WTC11 (cell line): Measurements from ENCODE around the gene FAM3B. TPM values are rescaled to one million over a fixed set of nuclear protein-coding genes. Genes with fewer than 3 reads are reported as not detected.

Experiments
- ATAC-seq: fragments of 200-7000 bp; cut with Tn5 transposase; 2 replicates; pipeline ENCODE4 v1.10.0; 2021; ENCODE audit warnings: mild to moderate bottlenecking, moderate library complexity
- CTCF ChIA-PET: fragments of 300-600 bp; sonication (Branson Sonifier 250); formaldehyde crosslinking; loops from one replicate; lab custom pipeline; 2021; ENCODE audit warnings: antibody characterized with exemption; lab: Charles Lee
- POLR2A ChIA-PET: fragments of 350-600 bp; sonication (Branson Sonifier 250); formaldehyde crosslinking; loops from one replicate; lab custom pipeline; 2021; ENCODE audit warnings: antibody characterized with exemption; lab: Charles Lee
- DNase-seq: peaks from one replicate; pipeline ENCODE4 v3.0.0; 2021; ENCODE audit warnings: low spot score
- H3K27ac Mint-ChIP-seq: 2 replicates; pipeline ENCODE4 v1.8.0; 2021; ENCODE audit warnings: mixed read lengths
- H3K27me3 Mint-ChIP-seq: 2 replicates; pipeline ENCODE4 v1.8.0; 2021; ENCODE audit warnings: low read depth, mild to moderate bottlenecking, moderate library complexity, mixed read lengths
- H3K36me3 Mint-ChIP-seq: 2 replicates; pipeline ENCODE4 v1.8.0; 2021; ENCODE audit warnings: mixed read lengths
- H3K4me1 Mint-ChIP-seq: 2 replicates; pipeline ENCODE4 v1.8.0; 2022; ENCODE audit warnings: mixed read lengths
- H3K4me3 Mint-ChIP-seq: 2 replicates; pipeline ENCODE4 v1.8.0; 2021; ENCODE audit warnings: mild to moderate bottlenecking, moderate library complexity, mixed read lengths
- H3K9me3 Mint-ChIP-seq: 2 replicates; pipeline ENCODE4 v1.8.0; 2021; ENCODE audit warnings: mixed read lengths
- ELF4 ChIP-seq: sonication (generic); formaldehyde crosslinking; IDR thresholded peaks from 2 replicates; pipeline ENCODE4 v1.8.1; 2022; ENCODE audit warnings: low read depth, mild to moderate bottlenecking, moderate library complexity, missing genetic modification reagents
- FOXK1 ChIP-seq: sonication (generic); formaldehyde crosslinking; IDR thresholded peaks from 2 replicates; pipeline ENCODE4 v1.8.0; 2022; ENCODE audit warnings: mild to moderate bottlenecking, moderate library complexity, missing genetic modification reagents
- HMGA2 ChIP-seq: fragments of 250-450 bp; sonication (Bioruptor Pico); IDR thresholded peaks from 2 replicates; pipeline ENCODE4 v1.4.0; 2021; ENCODE audit warnings: mild to moderate bottlenecking, moderate library complexity
- NR1H2 ChIP-seq: sonication (generic); formaldehyde crosslinking; IDR thresholded peaks from 2 replicates; pipeline ENCODE4 v1.9.0; 2021; ENCODE audit warnings: mild to moderate bottlenecking, moderate library complexity, missing genetic modification reagents
- OVOL2 ChIP-seq: fragments of 250-450 bp; sonication (Bioruptor Pico); IDR thresholded peaks from 2 replicates; pipeline ENCODE4 v1.9.0; 2021; ENCODE audit warnings: mild to moderate bottlenecking, borderline replicate concordance
- RELA ChIP-seq: sonication (generic); formaldehyde crosslinking; IDR thresholded peaks from 2 replicates; pipeline ENCODE4 v1.8.1; 2022; ENCODE audit warnings: missing genetic modification reagents, mild to moderate bottlenecking, borderline replicate concordance
- SMAD3 ChIP-seq: sonication (generic); formaldehyde crosslinking; IDR thresholded peaks from 2 replicates; pipeline ENCODE4 v1.8.0; 2022; ENCODE audit warnings: missing genetic modification reagents, mild to moderate bottlenecking, borderline replicate concordance
- SMAD4 ChIP-seq: sonication (generic); formaldehyde crosslinking; IDR thresholded peaks from 2 replicates; pipeline ENCODE4 v1.8.0; 2022; ENCODE audit warnings: mild to moderate bottlenecking, missing genetic modification reagents
- SP1 ChIP-seq: sonication (generic); formaldehyde crosslinking; conservative IDR thresholded peaks from 2 replicates; pipeline ENCODE4 v1.8.1; 2022; ENCODE audit warnings: missing genetic modification reagents
- ZNF219 ChIP-seq: sonication (generic); formaldehyde crosslinking; IDR thresholded peaks from 2 replicates; pipeline ENCODE4 v1.8.0; 2023; ENCODE audit warnings: missing genetic modification reagents, mild to moderate bottlenecking, borderline replicate concordance
- ZNF416 ChIP-seq: fragments of 250-450 bp; sonication (Bioruptor Pico); IDR thresholded peaks from 2 replicates; pipeline ENCODE4 v1.9.0; 2021; ENCODE audit warnings: mild to moderate bottlenecking, inconsistent platforms
- ZNF423 ChIP-seq: fragments of 250-450 bp; sonication (Bioruptor Pico); IDR thresholded peaks from 2 replicates; pipeline ENCODE4 v2.1.2; 2022; ENCODE audit warnings: mild to moderate bottlenecking, moderate library complexity
- total RNA-seq: library from RNA; stranded (reverse); gene quantifications from 3 replicates; pipeline ENCODE4 v1.2.3, GENCODE V29; 2021
- TF ChIP-seq, protein P1 (sequence below): sonication (generic); formaldehyde crosslinking; IDR thresholded peaks from 2 replicates; pipeline ENCODE4 v1.8.1; 2023; ENCODE audit warnings: mild to moderate bottlenecking, moderate library complexity, missing genetic modification reagents
- TF ChIP-seq, protein P2 (sequence below): sonication (generic); formaldehyde crosslinking; IDR thresholded peaks from 2 replicates; pipeline ENCODE4 v1.8.0; 2022; ENCODE audit warnings: missing genetic modification reagents
- TF ChIP-seq, protein P3 (sequence below): sonication (generic); formaldehyde crosslinking; IDR thresholded peaks from 2 replicates; pipeline ENCODE4 v1.8.1; 2023; ENCODE audit warnings: mild to moderate bottlenecking, missing genetic modification reagents, moderate library complexity
- TF ChIP-seq, protein P4 (sequence below): sonication (generic); formaldehyde crosslinking; conservative IDR thresholded peaks from 2 replicates; pipeline ENCODE4 v1.8.1; 2023; ENCODE audit warnings: mild to moderate bottlenecking, low read depth, missing genetic modification reagents, moderate library complexity
- TF ChIP-seq, protein P5 (sequence below): fragments of 250-450 bp; sonication (Bioruptor Pico); IDR thresholded peaks from 2 replicates; pipeline ENCODE4 v1.8.0; 2021; ENCODE audit warnings: mild to moderate bottlenecking
- TF ChIP-seq, protein P6 (sequence below): fragments of 250-450 bp; sonication (Bioruptor Pico); IDR thresholded peaks from 2 replicates; pipeline ENCODE4 v1.9.0; 2021; ENCODE audit warnings: moderate library complexity, mild to moderate bottlenecking, inconsistent platforms, borderline replicate concordance

Gene FAM3B
- total RNA-seq, 1 experiment from 2014 or later: 1.4 TPM

DNA sequence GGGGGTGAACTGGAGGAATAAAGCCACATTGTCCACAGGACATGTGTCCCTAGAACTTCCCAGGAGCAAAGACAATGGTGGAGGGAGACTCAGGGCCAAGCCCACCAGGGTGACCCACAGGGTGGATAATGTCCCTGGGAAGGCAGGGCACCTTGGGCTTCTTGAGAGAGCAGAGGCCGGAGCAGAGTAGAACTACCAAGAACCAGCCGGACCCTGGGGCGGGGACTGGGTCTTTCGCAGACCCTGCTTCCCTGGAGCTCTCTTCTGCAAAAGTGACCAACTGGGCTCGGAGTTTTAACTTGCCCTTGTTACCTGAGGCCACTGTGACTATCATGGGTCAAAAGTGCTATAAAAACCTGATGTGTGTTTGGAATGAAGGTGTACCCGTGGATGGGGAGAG is 875 bp upstream of the FAM3B start (continued):
- TF ChIP-seq SMAD4 (CRISPR knock-in tag): no peak

DNA sequence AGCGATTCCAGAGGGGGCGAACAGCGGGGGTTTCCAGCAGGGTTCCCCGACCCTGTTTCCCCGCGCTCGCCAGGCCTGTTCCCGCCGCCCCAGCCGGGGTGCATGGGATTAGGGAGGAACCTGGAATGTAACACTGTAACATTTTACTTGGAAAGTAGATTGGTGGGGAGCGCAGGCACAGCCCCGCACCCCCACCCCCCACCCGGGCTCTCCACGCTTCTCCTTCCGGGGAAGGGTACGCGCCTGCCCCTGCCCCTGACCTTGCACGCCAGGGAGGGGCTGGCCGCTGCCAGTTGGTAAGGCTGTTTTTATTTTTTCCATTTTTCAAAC is 427 bp downstream of the FAM3B start:
- ChIA-PET POLR2A (interaction anchor here (0.6 to 1.2 kb wide), 2 partner anchors 9 to 34 kb away, joined by 3 read pairs; no protein-coding TSS in a partner anchor), CTCF (interaction anchor here (1.1 to 1.6 kb wide), 3 partner anchors 34 to 146 kb away, joined by 3 to 12 read pairs (median 5); no protein-coding TSS in a partner anchor)
- peaks cover 11% of the 10 kb centered on the region for H3K4me1 Mint-ChIP-seq
- peaks cover 24% of the 10 kb centered on the region for H3K27me3 Mint-ChIP-seq
- peak overlapping the region; percentile 78 for H3K4me3 Mint-ChIP-seq
- H3K9me3 Mint-ChIP-seq: no peaks in the 10 kb centered on the region
- H3K36me3 Mint-ChIP-seq: no peaks in the 10 kb centered on the region
- ATAC-seq (no peak), DNase-seq (no peak)
- TF ChIP-seq, protein P1, sequence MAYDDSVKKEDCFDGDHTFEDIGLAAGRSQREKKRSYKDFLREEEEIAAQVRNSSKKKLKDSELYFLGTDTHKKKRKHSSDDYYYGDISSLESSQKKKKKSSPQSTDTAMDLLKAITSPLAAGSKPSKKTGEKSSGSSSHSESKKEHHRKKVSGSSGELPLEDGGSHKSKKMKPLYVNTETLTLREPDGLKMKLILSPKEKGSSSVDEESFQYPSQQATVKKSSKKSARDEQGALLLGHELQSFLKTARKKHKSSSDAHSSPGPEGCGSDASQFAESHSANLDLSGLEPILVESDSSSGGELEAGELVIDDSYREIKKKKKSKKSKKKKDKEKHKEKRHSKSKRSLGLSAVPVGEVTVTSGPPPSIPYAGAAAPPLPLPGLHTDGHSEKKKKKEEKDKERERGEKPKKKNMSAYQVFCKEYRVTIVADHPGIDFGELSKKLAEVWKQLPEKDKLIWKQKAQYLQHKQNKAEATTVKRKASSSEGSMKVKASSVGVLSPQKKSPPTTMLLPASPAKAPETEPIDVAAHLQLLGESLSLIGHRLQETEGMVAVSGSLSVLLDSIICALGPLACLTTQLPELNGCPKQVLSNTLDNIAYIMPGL: 0 out of 2 replicates have a peak, but pooled peaks have one; percentile 21
- TF ChIP-seq, protein P2, sequence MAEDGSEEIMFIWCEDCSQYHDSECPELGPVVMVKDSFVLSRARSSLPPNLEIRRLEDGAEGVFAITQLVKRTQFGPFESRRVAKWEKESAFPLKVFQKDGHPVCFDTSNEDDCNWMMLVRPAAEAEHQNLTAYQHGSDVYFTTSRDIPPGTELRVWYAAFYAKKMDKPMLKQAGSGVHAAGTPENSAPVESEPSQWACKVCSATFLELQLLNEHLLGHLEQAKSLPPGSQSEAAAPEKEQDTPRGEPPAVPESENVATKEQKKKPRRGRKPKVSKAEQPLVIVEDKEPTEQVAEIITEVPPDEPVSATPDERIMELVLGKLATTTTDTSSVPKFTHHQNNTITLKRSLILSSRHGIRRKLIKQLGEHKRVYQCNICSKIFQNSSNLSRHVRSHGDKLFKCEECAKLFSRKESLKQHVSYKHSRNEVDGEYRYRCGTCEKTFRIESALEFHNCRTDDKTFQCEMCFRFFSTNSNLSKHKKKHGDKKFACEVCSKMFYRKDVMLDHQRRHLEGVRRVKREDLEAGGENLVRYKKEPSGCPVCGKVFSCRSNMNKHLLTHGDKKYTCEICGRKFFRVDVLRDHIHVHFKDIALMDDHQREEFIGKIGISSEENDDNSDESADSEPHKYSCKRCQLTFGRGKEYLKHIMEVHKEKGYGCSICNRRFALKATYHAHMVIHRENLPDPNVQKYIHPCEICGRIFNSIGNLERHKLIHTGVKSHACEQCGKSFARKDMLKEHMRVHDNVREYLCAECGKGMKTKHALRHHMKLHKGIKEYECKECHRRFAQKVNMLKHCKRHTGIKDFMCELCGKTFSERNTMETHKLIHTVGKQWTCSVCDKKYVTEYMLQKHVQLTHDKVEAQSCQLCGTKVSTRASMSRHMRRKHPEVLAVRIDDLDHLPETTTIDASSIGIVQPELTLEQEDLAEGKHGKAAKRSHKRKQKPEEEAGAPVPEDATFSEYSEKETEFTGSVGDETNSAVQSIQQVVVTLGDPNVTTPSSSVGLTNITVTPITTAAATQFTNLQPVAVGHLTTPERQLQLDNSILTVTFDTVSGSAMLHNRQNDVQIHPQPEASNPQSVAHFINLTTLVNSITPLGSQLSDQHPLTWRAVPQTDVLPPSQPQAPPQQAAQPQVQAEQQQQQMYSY (CRISPR knock-in tag): no peak
- no peak overlapping the region for H3K27ac Mint-ChIP-seq

DNA sequence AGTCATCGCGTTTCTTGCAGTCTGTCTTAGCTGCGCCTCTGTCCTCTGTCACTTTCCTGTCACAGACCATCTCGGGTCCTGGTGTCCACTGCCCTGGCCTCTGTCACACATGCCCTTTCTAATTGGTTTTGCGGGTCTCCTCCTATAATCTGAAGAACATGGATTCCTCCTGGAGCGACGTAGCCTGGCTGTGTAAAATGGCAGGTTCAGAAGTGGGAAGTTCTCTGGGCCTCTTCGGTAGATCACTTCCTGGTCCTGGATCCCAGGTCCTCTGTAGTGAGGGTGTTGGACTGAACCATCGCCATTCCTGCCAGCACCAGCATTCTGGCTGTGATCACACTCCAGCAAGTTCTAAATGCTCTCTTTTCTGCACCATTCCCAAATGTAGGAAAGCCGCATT is 857 bp downstream of the FAM3B start:
- H3K27ac Mint-ChIP-seq: peak overlapping the region; percentile 30
- H3K36me3 Mint-ChIP-seq: no peaks in the 10 kb centered on the region
- no peak for ATAC-seq
- ChIA-PET CTCF (no interaction called here), POLR2A (interaction anchor here (0.6 to 1.2 kb wide), 2 partner anchors 9 to 34 kb away, joined by 3 read pairs; no protein-coding TSS in a partner anchor)
- DNase-seq: no peak
- peaks cover 24% of the 10 kb centered on the region for H3K27me3 Mint-ChIP-seq
- H3K4me3 Mint-ChIP-seq: peak overlapping the region; percentile 78
- peaks cover 14% of the 10 kb centered on the region for H3K4me1 Mint-ChIP-seq
- no peaks in the 10 kb centered on the region for H3K9me3 Mint-ChIP-seq
- TF ChIP-seq, protein P3, sequence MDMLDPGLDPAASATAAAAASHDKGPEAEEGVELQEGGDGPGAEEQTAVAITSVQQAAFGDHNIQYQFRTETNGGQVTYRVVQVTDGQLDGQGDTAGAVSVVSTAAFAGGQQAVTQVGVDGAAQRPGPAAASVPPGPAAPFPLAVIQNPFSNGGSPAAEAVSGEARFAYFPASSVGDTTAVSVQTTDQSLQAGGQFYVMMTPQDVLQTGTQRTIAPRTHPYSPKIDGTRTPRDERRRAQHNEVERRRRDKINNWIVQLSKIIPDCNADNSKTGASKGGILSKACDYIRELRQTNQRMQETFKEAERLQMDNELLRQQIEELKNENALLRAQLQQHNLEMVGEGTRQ (CRISPR knock-in tag): no peak
- TF ChIP-seq SMAD4 (CRISPR knock-in tag): no peak
- no peak for TF ChIP-seq ZNF423 (CRISPR knock-in tag)
- TF ChIP-seq, protein P4, sequence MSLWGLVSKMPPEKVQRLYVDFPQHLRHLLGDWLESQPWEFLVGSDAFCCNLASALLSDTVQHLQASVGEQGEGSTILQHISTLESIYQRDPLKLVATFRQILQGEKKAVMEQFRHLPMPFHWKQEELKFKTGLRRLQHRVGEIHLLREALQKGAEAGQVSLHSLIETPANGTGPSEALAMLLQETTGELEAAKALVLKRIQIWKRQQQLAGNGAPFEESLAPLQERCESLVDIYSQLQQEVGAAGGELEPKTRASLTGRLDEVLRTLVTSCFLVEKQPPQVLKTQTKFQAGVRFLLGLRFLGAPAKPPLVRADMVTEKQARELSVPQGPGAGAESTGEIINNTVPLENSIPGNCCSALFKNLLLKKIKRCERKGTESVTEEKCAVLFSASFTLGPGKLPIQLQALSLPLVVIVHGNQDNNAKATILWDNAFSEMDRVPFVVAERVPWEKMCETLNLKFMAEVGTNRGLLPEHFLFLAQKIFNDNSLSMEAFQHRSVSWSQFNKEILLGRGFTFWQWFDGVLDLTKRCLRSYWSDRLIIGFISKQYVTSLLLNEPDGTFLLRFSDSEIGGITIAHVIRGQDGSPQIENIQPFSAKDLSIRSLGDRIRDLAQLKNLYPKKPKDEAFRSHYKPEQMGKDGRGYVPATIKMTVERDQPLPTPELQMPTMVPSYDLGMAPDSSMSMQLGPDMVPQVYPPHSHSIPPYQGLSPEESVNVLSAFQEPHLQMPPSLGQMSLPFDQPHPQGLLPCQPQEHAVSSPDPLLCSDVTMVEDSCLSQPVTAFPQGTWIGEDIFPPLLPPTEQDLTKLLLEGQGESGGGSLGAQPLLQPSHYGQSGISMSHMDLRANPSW: no peak
- no peak for TF ChIP-seq FOXK1 (CRISPR knock-in tag)
- no peak for TF ChIP-seq OVOL2 (CRISPR knock-in tag)
- no peak for TF ChIP-seq ELF4 (CRISPR knock-in tag)
- no peak for TF ChIP-seq HMGA2 (CRISPR knock-in tag)
- TF ChIP-seq ZNF416: no peak
- TF ChIP-seq SMAD3 (CRISPR knock-in tag): no peak
- TF ChIP-seq, protein P5, sequence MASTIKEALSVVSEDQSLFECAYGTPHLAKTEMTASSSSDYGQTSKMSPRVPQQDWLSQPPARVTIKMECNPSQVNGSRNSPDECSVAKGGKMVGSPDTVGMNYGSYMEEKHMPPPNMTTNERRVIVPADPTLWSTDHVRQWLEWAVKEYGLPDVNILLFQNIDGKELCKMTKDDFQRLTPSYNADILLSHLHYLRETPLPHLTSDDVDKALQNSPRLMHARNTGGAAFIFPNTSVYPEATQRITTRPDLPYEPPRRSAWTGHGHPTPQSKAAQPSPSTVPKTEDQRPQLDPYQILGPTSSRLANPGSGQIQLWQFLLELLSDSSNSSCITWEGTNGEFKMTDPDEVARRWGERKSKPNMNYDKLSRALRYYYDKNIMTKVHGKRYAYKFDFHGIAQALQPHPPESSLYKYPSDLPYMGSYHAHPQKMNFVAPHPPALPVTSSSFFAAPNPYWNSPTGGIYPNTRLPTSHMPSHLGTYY: no peak
- TF ChIP-seq, protein P2 (CRISPR knock-in tag): no peak
- TF ChIP-seq ZNF219 (CRISPR knock-in tag): no peak
- TF ChIP-seq SP1 (CRISPR knock-in tag): no peak
- no peak for TF ChIP-seq NR1H2 (CRISPR knock-in tag)
- no peak for TF ChIP-seq RELA (CRISPR knock-in tag)
- TF ChIP-seq, protein P6, sequence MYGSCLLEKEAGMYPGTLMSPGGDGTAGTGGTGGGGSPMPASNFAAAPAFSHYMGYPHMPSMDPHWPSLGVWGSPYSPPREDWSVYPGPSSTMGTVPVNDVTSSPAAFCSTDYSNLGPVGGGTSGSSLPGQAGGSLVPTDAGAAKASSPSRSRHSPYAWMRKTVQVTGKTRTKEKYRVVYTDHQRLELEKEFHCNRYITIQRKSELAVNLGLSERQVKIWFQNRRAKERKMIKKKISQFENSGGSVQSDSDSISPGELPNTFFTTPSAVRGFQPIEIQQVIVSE (CRISPR knock-in tag): no peak
